Measurements from ENCODE around the gene DGKH. TPM values are rescaled to one million over a fixed set of nuclear protein-coding genes. Genes with fewer than 3 reads are reported as not detected.
A peak's percentile ranks its signal among the peaks of the same experiment; 100 is the strongest.

Gene DGKH
- total and polyA plus RNA-seq, 8 donors: 9.8 to 17.1 (median 12.0) TPM

- Histone ChIP-seq H3K4me3 (no peak overlapping the region), H3K4me1 (no peaks in the 10 kb centered on the region), H3K9me3 (no peaks in the 10 kb centered on the region), H3K36me3 (no peaks in the 10 kb centered on the region), H3K27me3 (no peaks in the 10 kb centered on the region), H3K27ac (no peak overlapping the region)
- no peak for TF ChIP-seq CTCF (IDR thresholded peaks at IDR 0.05)
- DNase-seq: no peak
- intact Hi-C loops (cut with DNase I): no loop called here
- no peak for ATAC-seq
Observed at GRCh38 chr13:42123600-42123999, 75.2 kb downstream of the DGKH start.

GRCh38 chr13:42125046-42125445, 76.6 kb downstream of the DGKH start:
- ATAC-seq (no peak), DNase-seq (peak in 2 of 4 donors; percentile 35 to 52)
- H3K4me1 ChIP-seq: no peaks in the 10 kb centered on the region
- peaks cover 0 to 2% of the 10 kb centered on the region in 2 donors for H3K36me3 ChIP-seq
- TF ChIP-seq CTCF (IDR thresholded peaks at IDR 0.05): no peak
- H3K4me3 ChIP-seq: no peak overlapping the region
- H3K27me3 ChIP-seq: no peaks in the 10 kb centered on the region
- no peaks in the 10 kb centered on the region for H3K9me3 ChIP-seq
- H3K27ac ChIP-seq: no peak overlapping the region
- intact Hi-C loops (cut with DNase I): no loop called here

- Histone ChIP-seq H3K4me3 (no peak overlapping the region), H3K9me3 (no peaks in the 10 kb centered on the region), H3K27me3 (no peaks in the 10 kb centered on the region), H3K27ac (no peak overlapping the region), H3K4me1 (no peaks in the 10 kb centered on the region), H3K36me3 (peaks cover 0 to 9% of the 10 kb centered on the region in 2 donors)
- ATAC-seq (no peak), DNase-seq (no peak)
- no peak for TF ChIP-seq CTCF (IDR thresholded peaks at IDR 0.05)
- intact Hi-C loops (cut with DNase I): no loop called here
Observed at GRCh38 chr13:42127047-42127446, 78.6 kb downstream of the DGKH start.

GRCh38 chr13:42129033-42129432, 80.6 kb downstream of the DGKH start:
- TF ChIP-seq CTCF (IDR thresholded peaks at IDR 0.05): no peak
- no peaks in the 10 kb centered on the region for H3K27me3 ChIP-seq
- H3K9me3 ChIP-seq: no peaks in the 10 kb centered on the region
- no peak for ATAC-seq
- no peaks in the 10 kb centered on the region for H3K4me1 ChIP-seq
- intact Hi-C loops (cut with DNase I): no loop called here
- H3K27ac ChIP-seq: no peak overlapping the region
- H3K4me3 ChIP-seq: no peak overlapping the region
- H3K36me3 ChIP-seq: peaks cover 0 to 9% of the 10 kb centered on the region in 2 donors
- no peak for DNase-seq

- intact Hi-C loops (cut with DNase I): no loop called here
- no peaks in the 10 kb centered on the region for H3K27me3 ChIP-seq
- H3K4me3 ChIP-seq: no peak overlapping the region
- no peak overlapping the region for H3K27ac ChIP-seq
- peaks cover 0 to 2% of the 10 kb centered on the region in 2 donors for H3K9me3 ChIP-seq
- H3K4me1 ChIP-seq: no peaks in the 10 kb centered on the region
- no peak for ATAC-seq
- no peaks in the 10 kb centered on the region for H3K36me3 ChIP-seq
- TF ChIP-seq CTCF (IDR thresholded peaks at IDR 0.05): no peak
- no peak for DNase-seq
Observed at GRCh38 chr13:42136518-42136917, 88.1 kb downstream of the DGKH start.

Measured in left lung (tissue), 10 donors.